HG03575 (cell line): ENCODE data around the gene ZFP36L1.

ENCODE experiments used
- ATAC-seq: cut with Tn5 transposase; IDR thresholded peaks from one replicate; pipeline ENCODE4 v1.9.1; 2021; ENCODE audit not compliant: unreplicated experiment, insufficient number of reproducible peaks, low FRiP score; ENCODE audit errors: extremely low read depth

ZFP36L1 gene, protein sequence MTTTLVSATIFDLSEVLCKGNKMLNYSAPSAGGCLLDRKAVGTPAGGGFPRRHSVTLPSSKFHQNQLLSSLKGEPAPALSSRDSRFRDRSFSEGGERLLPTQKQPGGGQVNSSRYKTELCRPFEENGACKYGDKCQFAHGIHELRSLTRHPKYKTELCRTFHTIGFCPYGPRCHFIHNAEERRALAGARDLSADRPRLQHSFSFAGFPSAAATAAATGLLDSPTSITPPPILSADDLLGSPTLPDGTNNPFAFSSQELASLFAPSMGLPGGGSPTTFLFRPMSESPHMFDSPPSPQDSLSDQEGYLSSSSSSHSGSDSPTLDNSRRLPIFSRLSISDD

DNA sequence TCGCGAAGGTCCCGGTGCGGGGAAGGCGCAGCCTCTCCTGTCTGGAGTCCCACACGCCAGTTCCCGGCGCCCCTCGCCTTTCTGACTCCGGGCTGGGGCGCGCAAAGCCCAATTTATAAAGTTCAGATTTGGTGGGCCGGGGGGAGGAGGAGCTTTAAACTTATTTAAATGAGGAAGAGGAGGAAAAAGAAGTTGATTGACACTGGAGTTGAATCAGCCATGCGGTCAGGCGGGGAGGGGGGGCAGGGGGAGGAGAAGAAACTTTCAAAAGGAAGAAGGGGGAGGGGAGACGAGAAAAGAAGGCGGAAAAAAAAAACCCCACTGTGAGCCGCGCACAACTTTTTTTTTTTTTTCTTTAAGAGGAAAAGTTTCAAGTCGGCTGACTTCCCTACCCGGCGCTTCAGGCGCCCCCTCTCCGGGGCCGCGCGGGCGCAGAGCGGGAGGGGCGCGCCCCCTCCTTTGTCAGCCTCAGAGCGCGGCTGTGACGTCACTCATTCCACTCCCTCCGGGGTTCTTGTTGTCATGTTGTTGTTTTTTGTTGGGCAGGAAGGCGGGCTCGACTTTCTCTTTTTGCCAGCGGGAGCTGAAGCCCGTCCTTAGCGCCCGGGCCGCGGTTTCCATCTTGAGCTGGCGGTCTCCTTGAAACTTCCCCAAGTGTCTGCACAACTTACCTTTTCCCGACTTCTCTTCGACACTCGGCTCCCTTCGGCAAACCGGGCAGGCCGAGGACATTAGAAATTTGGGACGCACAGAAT, at the start of gene ZFP36L1:
TSS of gene ZFP36L1 (minus strand) at position 89 of the 755 bp plus-strand sequence. CDS start 129 bp downstream, outside the sequence.
- no peak for ATAC-seq

DNA sequence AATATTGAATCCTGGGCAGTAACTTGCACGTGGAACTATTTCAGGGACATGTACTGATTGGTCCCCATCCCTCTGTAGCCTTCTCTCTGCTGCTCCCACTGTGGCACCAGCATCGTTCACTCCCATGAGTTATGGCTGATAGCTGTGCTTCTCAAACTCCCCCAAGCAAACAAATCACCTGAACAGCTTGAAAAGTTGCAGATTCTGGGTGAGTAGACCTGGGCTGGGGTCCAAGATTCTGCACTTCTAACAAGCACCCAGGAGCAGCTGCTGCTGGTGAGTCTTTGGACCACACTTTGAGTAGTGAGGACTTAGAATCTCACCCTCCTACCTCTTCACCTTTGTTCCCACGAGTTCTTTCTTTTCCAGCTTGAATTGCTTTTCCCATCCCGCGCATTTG, 49.4 kb upstream of the ZFP36L1 start:
- no peak for ATAC-seq

DNA sequence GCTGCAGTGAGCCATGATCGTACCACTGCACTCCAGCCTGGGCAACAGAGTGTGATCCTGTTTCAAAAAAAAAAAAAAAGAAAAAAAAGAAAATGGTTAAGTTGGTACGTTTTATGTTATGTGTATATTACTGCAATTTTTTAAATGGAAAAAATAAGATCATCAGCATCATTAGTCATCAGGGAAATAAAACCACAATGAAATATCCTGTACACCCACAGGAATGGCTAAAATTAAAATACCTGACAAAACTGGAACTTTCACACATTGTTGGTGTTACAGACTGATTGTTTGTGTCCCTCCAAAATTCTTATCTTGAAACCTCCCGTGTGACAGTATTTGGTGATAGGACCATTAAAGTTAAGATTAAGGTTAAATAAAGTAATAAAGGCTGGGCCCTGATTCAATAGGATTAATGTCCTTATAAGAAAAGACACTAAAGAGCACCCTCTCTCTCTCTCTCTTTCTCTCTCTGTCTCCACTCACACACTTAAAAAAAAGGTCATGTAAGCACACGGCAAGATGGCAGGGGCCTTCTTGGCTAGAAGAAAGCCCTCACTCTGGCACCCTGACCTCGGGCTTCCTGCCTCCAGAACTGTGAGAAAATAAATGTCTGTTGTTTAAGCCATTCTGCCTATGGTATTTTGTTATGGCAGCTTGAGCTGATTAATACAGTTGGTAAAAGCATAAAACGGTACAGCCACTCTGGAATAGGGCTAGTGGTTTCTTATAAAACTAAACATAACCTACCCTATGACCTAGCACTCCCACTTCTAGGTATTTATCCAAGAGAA, 48.3 kb upstream of the ZFP36L1 start:
- ATAC-seq: no peak

DNA sequence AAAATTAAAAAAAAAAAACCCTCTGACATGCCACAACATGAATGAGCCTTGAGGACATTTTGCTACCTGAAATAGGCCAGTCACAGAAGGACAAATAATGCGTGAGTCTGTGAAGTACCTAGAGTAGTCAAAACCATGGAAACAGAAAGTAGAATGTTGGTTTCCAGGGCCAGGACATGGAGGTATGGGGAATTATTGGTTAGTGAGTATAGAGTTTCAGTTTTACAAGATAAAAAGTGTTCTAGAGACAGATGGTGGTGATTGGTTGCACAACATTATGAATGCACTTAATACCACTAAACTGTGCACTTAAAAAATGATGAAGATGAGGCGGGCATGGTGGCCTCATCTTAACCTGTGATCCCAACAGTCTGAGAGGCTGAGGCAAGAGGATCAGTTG, 47.6 kb upstream of the ZFP36L1 start:
- no peak for ATAC-seq

DNA sequence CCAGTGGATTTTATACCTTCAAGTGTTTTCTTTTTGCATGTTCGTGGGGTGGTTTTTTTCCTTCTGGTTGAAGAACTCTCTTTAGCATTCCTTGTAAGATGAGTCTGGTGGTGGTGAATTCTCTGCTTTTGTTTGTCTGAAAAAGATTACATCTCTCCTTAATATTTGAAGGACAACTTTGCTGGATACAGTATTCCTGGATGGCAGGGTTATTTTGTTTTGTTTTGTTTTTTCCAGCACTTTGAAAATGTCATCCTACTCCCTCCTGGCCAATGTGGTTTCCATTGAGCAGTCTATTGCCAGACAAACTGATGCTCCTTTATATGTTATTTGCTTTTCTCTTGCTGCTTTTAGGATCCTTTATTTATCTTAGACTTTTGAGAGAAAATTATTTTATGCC, 43.2 kb upstream of the ZFP36L1 start:
- no peak for ATAC-seq

DNA sequence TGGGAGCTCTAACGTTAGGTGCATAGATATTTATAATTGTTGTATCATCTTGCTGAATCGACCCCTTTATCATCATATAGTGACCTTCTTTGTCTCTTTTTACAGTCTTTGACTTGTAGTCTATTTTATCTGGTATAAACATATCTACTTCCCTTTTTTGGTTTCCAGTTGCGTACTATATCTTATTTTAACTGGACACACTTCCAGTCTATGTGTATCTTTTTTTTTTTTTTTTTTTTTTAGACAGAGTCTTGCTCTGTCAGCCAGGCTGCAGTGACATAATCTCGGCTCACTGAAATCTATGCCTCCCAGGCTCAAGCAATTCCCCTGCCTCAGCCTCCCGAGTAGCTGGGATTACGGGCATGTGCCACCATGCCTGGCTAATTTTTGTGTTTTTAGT, 41.9 kb upstream of the ZFP36L1 start:
- no peak for ATAC-seq

DNA sequence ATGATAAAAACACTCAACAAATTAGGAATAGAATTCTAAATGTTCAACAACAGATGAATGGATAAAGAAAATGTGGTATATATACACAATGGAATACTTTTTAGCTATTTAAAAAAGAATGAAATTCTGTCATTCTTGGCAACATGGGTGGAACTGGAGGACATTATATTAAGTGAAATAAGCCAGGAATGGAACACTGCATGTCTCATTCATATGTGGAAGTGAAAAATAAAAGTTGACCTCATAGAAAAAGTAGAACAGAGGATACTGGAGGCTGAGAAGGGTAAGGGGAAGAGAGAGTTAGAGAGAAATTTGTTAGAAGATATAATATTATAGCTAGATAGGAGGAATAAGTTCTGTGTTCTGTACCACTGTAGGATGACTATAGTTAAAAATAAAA, 35.8 kb upstream of the ZFP36L1 start:
- ATAC-seq: no peak

DNA sequence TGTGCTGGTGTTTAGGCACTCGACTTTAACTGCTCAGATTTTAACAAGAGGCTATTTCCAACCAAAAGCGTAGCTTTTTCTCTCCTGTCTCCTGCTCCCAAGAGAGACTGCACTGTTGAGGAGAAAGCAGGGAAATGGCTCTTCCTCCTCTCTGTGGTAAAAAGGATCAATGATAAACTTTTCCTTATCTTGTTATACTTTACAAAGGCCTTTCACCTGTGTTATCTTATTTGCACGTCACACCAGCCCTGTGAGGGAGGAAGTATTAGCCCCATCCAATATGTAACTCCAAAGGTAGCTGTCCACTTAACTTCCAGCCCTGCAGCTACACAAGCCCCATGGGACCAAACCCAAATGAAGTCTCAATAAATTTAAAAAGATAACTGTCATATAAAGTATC, 32.9 kb upstream of the ZFP36L1 start:
- no peak for ATAC-seq

DNA sequence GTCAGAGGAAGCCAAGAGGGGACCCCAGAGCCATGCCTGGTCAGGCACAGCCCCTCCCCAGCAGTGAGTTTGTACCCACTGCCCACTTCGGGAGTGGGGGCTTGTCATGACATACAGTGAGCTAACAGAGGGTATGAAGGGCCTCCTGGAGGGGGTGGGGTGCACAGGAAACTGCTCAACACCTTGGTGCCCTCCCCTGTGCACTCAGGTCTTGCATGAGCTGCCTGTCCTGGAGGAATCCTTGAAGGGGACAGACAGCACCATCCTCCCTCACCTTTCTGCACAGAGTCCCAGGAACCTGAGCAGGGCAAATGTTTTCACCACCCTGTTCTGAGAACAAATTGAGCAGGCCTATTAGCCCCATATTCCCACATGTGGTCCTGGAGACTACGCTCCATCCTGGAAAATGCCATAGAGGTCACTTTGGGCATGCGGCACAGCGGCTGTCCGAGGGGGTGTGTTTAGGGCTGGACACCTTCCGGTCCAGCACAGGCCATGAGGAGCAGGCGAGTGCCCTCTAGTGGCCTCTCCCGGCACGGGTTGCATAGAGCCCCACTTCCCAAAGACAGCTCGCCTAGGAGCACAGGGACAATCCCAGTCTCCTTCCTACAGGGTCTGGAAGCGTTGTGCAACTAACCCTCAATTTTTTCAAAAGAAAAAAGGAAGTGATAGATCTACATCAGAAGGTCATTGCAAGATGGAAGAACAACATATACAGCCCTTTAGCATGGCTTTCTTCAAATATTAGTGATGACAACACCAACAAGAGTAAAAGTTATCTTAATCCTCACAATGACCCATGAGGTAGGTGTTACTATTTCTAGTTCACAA, 31.9 kb upstream of the ZFP36L1 start:
- no peak for ATAC-seq

DNA sequence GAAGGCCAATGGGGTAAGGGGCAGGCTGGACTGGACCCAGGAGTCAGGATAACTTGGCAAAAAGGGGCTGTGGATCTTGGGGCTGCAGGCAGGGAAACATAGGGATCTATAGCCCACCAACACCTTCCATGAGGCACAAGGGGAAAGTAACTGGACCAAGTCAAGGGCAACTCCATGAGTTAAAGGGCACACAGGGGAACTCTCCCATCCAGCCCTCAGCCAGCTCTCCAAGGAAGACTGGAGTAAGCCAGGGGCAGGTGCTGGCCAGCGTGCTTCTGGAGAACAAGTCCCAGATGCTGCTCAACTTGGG, 31.3 kb upstream of the ZFP36L1 start:
- no peak for ATAC-seq

DNA sequence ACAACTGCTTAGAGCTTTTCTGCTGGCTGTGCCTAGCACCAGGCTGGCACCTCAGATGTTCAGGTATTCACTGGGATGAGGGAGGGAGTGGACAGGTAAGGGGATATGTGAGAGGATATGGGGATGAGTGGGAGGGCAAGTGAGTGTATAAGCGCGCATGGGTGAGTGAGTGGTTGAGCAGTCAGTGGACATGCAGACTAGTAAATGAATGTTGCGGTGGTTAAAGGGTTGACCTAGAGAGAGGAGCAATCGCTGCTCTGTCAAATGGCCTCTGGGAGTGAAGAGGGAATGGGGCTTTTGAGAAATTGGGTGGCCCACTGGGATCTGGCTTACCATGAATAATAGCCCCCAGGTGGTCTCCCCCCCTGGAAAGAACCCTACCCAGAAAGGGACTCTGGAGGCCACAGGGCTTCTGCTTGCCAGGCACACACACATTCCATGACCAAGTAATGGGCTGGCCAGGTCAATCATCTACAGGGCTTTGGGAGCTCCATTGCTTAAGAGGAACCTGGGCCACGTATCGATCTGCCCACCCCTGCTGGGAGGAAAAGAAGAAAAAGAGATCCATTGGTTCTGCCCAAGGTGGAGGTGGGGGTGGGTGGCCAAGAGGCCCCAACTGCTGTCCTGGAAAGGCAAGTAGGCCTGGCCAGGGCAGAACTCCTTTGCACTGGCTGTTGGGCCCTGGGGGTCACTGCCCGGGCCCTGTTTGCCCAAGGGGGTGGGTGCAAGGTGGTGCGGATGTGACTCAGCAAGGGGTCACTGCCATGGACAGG, 30.8 kb upstream of the ZFP36L1 start:
- no peak for ATAC-seq

DNA sequence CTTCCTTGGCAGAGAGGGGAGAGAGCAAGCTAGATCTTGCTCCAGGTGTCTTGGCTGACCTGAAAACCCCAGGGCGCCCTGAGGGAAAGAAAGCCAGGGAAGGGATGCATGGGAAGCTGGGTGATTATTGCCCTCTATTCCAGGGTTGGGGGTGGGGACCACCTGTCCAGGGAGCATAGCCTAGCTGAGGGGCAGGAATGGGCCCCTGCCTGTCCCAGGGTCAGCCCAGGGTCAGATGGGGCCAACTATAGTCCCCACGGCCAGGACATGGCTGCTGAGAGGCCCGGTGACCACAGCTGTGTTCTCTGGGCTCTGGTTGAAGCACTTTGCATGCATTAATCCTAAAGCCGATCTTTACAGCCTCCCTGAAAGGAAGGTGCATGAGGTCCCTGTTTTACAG, 30.1 kb upstream of the ZFP36L1 start:
- ATAC-seq: no peak

DNA sequence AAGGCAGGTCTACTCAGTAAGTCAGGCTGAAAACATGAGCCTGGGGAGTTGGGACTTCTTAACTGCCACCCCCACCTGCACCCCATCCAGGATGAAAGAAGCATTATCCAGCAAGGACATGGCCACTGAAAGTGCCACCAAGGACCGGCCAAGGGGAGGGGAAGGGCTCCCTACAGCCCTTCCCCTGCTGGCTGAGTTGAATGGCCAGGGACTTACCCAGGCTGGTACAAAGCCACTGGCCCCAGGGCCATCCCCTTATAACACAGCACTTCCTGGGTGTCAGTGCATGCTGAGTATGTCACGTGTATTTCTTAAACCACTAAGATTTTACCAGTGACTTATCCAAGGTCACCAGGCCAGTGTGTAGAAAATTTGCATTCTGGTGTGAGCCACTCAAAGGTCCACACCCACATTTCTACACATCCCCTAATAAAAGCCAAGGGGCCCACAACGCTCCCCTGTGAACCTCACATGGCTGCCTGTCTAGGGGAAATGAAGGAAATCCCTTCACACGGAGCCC, 29.3 kb upstream of the ZFP36L1 start:
- ATAC-seq: no peak

DNA sequence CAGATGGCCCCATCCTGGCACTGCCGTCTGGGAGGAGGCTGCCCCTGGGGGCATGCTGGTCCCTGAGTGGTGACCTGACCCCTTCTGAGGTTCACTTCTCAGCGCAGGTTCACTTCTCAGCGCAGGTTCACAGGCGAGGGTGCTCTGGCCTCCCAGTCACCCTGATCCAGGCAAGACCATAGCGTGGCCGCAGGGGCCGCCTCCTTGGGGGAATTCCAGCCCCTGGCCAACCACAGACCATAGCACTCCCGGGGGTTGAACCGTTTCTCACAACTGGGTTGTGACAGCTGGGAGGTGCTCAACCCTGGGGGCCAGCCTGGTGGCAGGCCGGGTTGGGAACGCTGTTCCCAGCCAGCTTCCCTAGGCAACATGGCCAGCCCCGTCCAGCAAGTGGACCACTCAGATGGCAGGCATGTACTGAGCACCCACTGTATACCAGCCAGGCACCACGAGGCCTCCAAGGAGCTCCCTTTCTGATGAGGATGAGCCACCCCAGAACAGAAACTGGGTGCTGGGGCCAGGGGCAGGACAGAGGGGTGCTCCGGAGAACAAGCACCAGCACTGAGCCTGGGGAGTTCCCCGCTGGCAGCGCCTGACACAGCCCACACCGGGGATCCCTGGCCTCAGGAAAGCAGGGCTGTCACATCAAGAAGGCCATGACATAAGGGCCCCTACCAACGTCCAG, 28.3 kb upstream of the ZFP36L1 start:
- no peak for ATAC-seq

DNA sequence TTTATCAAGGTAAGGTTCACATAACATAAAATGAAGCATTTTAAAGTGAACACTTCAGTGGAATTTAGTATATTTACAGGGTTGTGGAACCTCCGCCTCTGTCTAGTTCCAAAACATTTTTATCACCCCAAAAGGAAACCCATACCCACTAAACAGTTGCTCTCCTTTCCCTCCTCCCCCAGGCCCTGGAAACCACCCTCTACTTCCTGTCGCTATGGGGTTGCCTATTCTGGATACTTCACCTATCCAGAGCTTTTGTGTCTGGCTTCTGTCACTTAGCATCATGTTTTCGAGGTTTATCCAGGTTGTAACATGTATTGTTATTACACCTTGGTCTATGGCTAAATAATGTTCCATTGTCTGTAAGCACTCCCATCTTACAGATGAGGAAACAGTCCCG, 27.7 kb upstream of the ZFP36L1 start:
- no peak for ATAC-seq

DNA sequence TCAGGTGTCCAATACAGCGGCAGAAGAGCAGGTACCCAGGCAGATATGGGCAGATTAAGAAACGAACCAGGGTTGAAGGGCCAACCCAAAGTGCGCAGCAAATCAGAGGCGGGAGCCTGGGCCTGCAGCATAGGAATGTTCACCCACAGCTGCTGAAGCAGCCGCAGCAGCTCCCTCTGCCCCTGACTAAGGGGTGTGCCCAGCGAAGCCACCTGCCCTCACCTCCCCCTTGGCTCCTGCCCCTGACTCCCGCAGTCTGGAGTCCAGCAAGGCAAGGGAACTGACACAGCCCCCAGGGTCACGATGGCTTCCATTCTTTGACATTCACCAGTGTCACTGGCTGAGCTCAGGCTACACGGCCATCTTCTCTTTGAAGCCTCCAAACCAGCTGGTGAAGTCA, 27.3 kb upstream of the ZFP36L1 start:
- no peak for ATAC-seq

DNA sequence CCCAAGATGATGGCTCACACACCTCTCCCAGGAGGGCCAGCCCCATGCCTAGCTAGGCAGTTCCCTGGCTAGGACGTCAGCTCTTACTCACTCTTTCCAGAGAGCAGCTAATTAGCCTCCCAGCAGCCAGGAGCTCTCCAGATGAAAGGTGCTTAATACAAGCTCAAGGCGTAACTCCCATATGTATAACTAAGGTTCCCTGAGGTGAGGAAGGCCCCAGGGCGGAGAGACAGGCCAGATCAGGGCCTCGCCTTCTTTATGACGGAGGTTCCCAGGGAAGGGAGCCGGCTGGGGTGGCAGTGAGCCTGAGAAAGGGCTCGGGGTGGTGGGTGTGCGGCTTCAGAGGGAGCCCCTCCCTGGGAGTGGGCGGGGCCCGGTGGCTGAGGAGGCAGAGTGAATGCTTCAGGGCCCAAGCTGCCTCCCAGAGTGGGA, 26.4 kb upstream of the ZFP36L1 start:
- no peak for ATAC-seq
